Measurements from ENCODE around the gene TFF2. TPM values are rescaled to one million over a fixed set of nuclear protein-coding genes. Genes with fewer than 3 reads are reported as not detected.
A peak's percentile ranks its signal among the peaks of the same experiment; 100 is the strongest.

Gene TFF2
- polyA plus RNA-seq, 3 donors: not detected

GRCh38 chr21:42324896-42325295 is 25.9 kb downstream of the TFF2 start:
- no peaks in the 10 kb centered on the region for H3K36me3 ChIP-seq (replicated peaks in 1 of 2; ENCODE audit: control insufficient read depth in 1 of 2, insufficient read depth in 2 of 2, low read length in 2 of 2)
- Mint-ChIP-seq H3K9me3 (peaks cover 0 to 6% (median 2%) of the 10 kb centered on the region in 7 donors), H3K27me3 (ENCODE audit: low read depth in 3 of 3) (peaks cover 0 to 7% (median 6%) of the 10 kb centered on the region in 3 donors), H3K4me1 (peaks cover 10% of the 10 kb centered on the region), H3K27ac (peak overlapping the region in 1 of 7 donors; percentile 17), H3K36me3 (no peaks in the 10 kb centered on the region), H3K4me3 (no peak overlapping the region)
- no peak overlapping the region for H3K4me2 ChIP-seq (replicated peaks; ENCODE audit: extremely low read depth, low read length, poor library complexity, severe bottlenecking)
- H3K9ac ChIP-seq (ENCODE audit: insufficient read depth, low read length, poor library complexity, severe bottlenecking): no peak overlapping the region
- H3K9me3 ChIP-seq (replicated peaks in 1 of 2; ENCODE audit: control insufficient read depth in 1 of 2, insufficient read depth in 1 of 2, low read length in 2 of 2): no peaks in the 10 kb centered on the region
- H2AFZ ChIP-seq (ENCODE audit: insufficient read depth, low read depth, low read length, poor library complexity, severe bottlenecking): no peak overlapping the region
- H3K4me3 ChIP-seq (replicated peaks in 1 of 3; ENCODE audit: low read depth in 2 of 3, low read length in 3 of 3): no peak overlapping the region
- no peak for TF ChIP-seq CTCF (IDR thresholded peaks at IDR 0.05)
- 100% methylated on average over 3 of the region's 6 CpGs for WGBS (ENCODE audit: insufficient coverage)
- no peaks in the 10 kb centered on the region for H3K27me3 ChIP-seq (ENCODE audit: control insufficient read depth in 2 of 2, insufficient read depth in 2 of 2, low read length in 2 of 2)
- H3K4me1 ChIP-seq (ENCODE audit: control insufficient read depth in 1 of 2, insufficient read depth in 2 of 2, low read length in 2 of 2): peaks cover 4 to 5% of the 10 kb centered on the region in 2 donors
- no peaks in the 10 kb centered on the region for H4K20me1 ChIP-seq (ENCODE audit: insufficient read depth, low read length)
- H3K79me2 ChIP-seq (ENCODE audit: insufficient read depth, low read length): no peaks in the 10 kb centered on the region
- intact Hi-C loops (cut with micrococcal nuclease): no loop called here
- no peak for DNase-seq
- no peak overlapping the region for H3K27ac ChIP-seq (ENCODE audit: low read depth in 1 of 2, low read length in 2 of 2)

- H3K4me1 ChIP-seq (ENCODE audit: control insufficient read depth in 1 of 2, insufficient read depth in 2 of 2, low read length in 2 of 2): peaks cover 16 to 22% of the 10 kb centered on the region in 2 donors
- Mint-ChIP-seq H3K9me3 (peaks cover 0 to 6% (median 0%) of the 10 kb centered on the region in 7 donors), H3K4me1 (peaks cover 21% of the 10 kb centered on the region), H3K27me3 (ENCODE audit: low read depth in 3 of 3) (peaks cover 0 to 7% (median 7%) of the 10 kb centered on the region in 3 donors), H3K27ac (no peak overlapping the region), H3K4me3 (no peak overlapping the region), H3K36me3 (no peaks in the 10 kb centered on the region)
- WGBS (ENCODE audit: insufficient coverage): 91% methylated on average over 4 of the region's 4 CpGs
- H3K4me3 ChIP-seq (replicated peaks in 1 of 3; ENCODE audit: low read depth in 2 of 3, low read length in 3 of 3): no peak overlapping the region
- no peak overlapping the region for H3K27ac ChIP-seq (ENCODE audit: low read depth in 1 of 2, low read length in 2 of 2)
- no peak overlapping the region for H3K9ac ChIP-seq (ENCODE audit: insufficient read depth, low read length, poor library complexity, severe bottlenecking)
- no peak for TF ChIP-seq CTCF (IDR thresholded peaks at IDR 0.05)
- H3K79me2 ChIP-seq (ENCODE audit: insufficient read depth, low read length): no peaks in the 10 kb centered on the region
- H3K36me3 ChIP-seq (replicated peaks in 1 of 2; ENCODE audit: control insufficient read depth in 1 of 2, insufficient read depth in 2 of 2, low read length in 2 of 2): no peaks in the 10 kb centered on the region
- H3K4me2 ChIP-seq (replicated peaks; ENCODE audit: extremely low read depth, low read length, poor library complexity, severe bottlenecking): no peak overlapping the region
- intact Hi-C loops (cut with micrococcal nuclease): no loop called here
- no peak overlapping the region for H2AFZ ChIP-seq (ENCODE audit: insufficient read depth, low read depth, low read length, poor library complexity, severe bottlenecking)
- no peaks in the 10 kb centered on the region for H3K9me3 ChIP-seq (replicated peaks in 1 of 2; ENCODE audit: control insufficient read depth in 1 of 2, insufficient read depth in 1 of 2, low read length in 2 of 2)
- no peaks in the 10 kb centered on the region for H3K27me3 ChIP-seq (ENCODE audit: control insufficient read depth in 2 of 2, insufficient read depth in 2 of 2, low read length in 2 of 2)
- DNase-seq: no peak
- no peaks in the 10 kb centered on the region for H4K20me1 ChIP-seq (ENCODE audit: insufficient read depth, low read length)
Measured at GRCh38 chr21:42321845-42322244, 28.9 kb downstream of the TFF2 start.

Data from CD14-positive monocyte (primary cell).